Cortex of kidney (tissue), 1 donor: ENCODE data around the gene MACROD2.

Experiments used
- DNase-seq: peaks from one replicate; lab custom pipeline; 2025; lab: John Stamatoyannopoulos, UW

Gene MACROD2

GRCh38 chr20:15742087-15742486, 1746.8 kb downstream of the MACROD2 start:
- no peak for DNase-seq

- no peak for DNase-seq
Measured at GRCh38 chr20:15742627-15743026, 1747.3 kb downstream of the MACROD2 start.

DNA sequence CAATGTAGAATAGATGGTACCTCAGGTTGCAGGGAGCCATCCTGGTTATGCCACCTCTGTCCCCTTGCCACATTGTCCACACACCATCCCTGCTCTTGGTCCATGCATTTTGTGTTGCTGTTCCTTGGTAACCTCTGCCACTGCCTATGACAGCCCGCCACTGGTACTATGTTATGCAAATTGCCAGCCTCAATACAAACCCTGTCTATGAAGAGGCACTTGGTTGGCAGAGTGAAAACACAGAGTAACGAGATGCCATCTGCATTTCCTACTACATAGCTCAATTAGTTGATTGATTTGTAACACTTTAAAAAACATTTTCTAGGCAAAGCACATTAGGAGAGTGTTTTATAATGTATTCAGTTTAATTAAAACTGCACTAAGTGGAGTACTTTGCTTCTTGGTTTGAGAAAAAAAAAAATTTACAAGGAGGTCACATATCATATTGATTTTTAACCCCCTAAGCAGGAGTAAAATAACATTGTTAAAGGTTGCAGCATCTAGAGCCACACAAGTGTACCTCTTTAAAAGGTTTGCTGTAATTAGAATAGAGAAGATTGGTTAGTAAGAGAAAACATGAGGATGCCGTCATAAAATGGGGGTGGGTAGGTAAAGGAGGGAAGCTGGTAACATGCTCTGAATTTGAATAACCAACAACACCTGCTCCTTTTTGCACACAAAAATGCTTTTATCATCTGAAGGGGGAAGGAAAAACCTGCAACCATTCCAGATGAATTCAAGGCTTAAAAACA, 1760.9 kb downstream of the MACROD2 start:
- DNase-seq, result no peak

DNA sequence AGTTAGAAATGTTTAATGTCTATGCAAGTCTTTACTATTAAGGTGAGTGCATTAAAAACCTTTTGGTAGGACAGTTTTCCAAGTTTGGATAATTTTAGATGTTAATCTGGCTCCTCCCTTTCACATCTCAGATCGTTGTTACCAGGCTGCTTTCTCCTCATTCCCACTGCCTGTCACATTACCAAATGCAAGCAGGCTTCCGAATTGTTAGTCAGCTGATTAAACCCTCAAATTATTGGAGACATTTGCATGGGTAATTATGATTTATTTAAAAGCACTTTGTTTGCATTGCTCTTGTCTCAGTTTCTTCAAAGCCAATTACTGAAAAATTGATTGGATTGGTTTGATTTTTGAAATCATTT, 1761.4 kb downstream of the MACROD2 start:
- no peak for DNase-seq

DNA sequence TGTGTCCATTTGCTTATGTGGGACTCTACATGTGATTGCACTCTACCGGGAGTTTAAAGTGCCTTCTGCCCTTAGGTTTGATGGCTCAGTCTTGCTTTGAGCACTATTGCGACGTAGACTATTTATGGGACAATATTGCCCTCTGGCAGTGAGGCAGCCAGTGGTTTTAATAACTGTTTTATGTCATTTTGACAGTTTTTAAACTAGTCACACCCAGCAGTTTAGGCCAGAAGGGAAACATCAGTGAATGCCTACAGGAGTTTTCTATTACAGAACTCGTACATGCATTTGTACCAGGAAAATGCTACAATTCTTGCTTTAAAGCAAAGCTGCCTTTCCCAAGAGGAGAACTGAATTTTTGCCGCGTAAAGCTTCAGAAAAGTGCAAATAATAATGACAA, 1764.3 kb downstream of the MACROD2 start:
- DNase-seq, result no peak

DNA sequence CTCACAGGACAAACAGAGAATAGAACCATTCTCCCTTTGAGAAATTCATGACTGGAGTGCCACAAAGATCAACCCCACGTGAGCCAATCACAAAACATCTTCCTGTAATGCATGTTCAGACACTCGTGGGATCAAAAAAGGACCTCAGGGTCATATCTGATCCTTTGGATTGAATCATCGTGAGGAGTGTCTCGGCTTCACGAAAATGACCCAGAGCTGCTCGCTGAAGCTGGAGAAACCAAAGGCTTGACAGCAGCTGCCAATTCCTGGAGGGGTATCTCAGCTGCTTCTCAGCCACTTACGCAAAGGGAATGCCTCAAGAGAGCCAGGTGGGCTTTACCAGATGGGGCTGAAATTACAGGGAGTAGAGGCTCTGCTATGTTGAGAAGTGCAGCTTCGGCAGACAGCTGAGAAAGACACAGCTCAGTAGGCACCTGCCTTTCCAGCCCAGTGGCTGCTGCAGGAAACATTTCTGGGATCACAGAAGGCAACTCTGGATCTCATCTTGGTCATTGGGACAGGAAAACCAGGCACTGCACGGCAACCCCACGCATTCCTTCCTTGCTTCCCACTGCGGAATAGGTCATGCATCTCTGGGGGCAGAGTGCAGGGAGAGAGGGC, 1764.8 kb downstream of the MACROD2 start:
- DNase-seq, result no peak

DNA sequence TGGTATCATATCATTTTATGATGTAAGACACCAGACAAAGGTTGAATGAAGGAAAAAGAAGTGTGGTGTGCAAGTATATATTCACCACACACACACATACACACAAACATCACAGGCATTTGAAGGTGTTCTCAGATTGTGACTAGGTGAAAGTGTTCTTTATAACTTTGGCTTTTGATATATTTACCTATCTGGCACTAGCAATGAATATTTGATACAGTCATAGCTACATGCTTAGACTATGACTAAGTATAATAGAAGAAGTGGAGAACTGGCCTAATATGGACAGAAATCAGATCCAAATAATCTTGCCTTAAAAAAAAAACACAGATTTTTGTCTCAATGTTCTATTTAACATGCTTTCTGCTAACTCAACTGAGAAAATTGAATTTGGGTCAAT, 1768.0 kb downstream of the MACROD2 start:
- no peak for DNase-seq

DNA sequence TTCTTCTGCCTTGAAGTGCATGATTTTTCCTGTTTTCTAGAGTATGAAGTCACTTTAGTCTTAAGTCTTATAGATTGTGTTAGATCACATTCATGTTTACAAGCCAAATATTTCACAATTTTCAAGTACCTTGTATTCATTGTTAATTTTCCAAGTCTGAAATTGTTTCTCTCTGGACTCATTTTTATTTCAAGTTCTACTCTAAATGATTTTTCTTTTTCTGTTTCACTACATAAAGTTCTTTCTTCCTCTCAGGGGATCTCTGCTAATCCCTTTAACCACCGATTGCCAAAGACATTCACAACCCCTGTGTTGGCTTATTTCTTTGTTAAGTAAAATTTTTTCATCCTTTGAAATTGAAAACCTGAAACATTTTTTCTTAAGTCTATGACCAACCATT, 1772.3 kb downstream of the MACROD2 start:
- DNase-seq, result no peak

DNA sequence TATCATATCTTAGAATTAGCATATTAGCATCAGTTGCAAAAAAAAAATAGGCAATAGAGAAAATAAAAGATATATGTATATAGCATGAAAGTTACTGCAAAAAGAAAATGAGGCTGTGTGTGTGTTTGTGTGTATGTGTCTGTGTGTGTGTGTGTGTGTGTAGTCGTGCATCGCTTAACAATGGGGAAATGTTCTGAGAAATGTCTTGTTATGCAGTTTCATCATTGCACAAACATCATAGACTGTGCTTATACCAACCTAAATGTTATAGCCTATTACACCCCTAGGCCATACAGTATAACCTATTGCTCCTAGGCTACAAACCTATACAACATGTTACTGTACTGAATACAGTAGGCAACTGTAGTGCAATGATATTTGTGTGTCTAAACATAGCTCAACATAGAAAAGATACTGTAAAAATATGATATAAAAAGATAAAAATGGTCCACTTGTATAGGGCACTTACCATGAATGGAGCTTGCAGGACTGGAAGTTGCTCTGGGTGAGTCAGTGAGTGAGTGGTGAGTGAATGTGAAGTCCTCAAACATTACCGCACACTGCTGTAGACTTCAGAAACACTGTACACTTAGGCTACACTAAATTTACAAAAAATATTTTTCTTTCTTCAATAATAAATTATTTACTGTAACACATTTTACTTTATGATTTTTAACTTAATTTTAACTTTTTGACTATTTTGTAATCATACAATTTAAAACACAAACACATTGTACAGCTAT, 1772.9 kb downstream of the MACROD2 start:
- no peak for DNase-seq

- DNase-seq, result no peak
Measured at GRCh38 chr20:15772826-15773225, 1777.5 kb downstream of the MACROD2 start.

GRCh38 chr20:15774926-15775325, 1779.6 kb downstream of the MACROD2 start:
- DNase-seq, result no peak

DNA sequence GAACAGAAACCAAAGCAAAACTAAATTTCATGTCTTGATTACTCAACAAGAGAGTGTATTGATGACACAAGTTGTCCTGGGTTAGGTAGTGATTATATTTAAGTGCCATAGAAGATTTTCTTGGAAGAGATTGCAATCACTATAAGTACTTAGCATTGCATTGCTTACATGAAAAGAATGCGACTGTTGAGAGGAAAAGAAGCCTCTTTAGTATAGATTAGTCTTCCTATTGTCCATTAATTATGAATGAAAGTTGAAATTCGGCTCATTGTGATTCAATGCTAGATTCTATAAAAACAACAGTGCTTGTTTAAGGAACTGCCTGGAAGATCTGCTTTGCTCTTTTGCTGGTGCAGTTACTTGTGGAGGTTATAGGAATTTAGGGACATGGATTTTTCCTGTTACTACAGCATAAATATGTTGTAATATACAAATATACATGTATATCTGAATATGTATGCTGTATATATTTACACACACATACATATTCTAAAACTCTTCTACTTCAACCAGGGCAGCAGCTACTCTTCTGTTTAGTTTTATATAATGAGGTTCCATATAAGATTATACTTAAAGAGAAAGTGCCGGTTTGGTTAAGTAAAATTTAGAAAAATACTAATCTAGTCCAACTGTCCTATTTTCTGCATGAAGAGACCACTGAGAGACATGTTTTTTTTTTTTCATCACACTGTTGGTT, 1781.6 kb downstream of the MACROD2 start:
- no peak for DNase-seq

DNA sequence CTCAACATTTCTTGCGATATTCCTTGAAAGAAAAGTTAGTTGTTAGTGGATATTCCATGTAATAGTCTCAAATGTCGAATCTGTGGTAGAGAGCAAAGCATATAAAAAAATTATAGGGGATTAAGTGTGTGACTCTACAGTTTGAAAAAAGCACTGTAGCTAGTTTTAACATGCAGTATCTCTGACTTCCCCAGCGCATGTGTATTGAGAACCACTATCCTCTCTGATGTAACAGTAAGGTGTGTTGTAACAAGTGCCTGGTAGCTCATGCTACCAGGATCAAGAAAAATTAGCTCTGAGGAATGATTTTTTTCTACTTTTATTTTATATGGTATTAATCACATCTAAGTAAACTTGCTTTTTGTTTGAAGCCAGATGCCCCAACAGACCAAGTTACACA, 1788.7 kb downstream of the MACROD2 start:
- DNase-seq, result no peak

DNA sequence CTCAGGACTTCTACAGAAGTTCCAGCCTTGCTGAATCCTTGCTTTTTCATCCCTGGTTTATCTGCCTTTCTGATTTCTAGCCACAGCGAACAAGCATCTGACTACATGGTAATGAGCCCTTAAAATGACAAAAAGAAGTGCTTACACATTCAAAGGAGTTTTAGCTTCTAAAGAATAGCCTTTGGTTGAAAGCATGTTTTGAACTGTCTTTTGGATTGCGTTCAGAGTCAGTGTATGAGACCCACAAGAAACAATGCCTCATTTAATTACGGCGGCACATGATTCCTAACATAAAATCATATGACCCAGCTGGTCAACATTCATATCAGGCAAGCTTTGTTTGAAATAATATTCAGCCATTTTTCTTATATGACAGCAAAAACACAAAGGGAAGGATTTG, 1793.8 kb downstream of the MACROD2 start:
- no peak for DNase-seq

GRCh38 chr20:15792855-15793254, 1797.5 kb downstream of the MACROD2 start:
- DNase-seq, result no peak

- no peak for DNase-seq
Measured at GRCh38 chr20:15794409-15794808, 1799.1 kb downstream of the MACROD2 start.

DNA sequence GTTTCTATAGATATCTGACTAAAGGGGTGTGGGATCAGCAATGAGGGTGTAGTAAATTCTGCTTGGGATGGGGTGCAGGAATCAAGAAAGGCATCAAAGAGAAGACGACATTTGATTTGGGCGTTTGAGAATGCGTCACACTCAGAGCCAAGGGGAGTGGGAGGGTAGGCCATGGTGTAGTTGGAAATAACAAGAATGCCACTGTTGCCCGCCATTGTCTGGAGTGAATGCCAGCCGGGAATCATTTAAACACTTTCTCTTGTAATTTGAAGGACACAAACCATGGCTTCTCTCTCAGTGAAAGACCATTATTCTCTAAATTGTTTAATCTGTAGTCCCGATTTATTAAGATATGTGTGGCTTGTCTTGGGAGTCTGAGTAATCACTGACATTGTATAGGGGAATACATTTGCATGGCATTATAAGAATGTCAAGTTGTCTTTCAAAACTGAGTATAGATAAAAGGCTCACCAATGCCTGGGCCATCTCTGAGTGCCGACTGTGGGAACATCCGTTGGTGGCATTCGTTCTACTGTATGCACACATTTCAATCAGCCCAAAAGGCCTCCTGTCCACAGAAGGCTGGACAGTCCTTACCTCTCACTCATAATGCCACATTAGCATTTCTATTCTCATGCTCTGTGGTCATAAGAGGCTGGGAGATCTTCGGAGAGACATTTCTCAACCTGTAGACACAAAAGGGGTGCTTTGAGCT, 1800.1 kb downstream of the MACROD2 start:
- DNase-seq, result no peak

- no peak for DNase-seq
Measured at GRCh38 chr20:15799871-15800270, 1804.6 kb downstream of the MACROD2 start.

DNA sequence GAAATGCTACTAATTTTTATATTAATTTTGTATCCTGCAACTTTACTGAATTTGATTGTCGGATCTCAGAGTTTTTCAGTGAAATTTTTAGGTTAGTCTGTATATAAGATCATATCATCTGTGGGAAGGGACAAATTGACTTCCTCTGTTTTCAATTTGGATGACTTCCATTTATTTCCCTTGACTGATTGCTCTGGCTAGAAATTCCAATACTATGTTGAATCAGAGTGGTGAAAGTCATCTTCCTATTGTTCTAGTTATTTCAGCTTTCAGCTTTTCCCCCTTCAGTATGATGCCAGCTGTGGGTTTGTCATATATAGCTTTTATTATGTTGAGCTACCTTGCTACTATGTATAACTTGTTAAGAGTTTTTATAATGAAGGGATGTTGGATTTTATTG, 1806.7 kb downstream of the MACROD2 start:
- no peak for DNase-seq

GRCh38 chr20:15805154-15805553, 1809.8 kb downstream of the MACROD2 start:
- no peak for DNase-seq

DNA sequence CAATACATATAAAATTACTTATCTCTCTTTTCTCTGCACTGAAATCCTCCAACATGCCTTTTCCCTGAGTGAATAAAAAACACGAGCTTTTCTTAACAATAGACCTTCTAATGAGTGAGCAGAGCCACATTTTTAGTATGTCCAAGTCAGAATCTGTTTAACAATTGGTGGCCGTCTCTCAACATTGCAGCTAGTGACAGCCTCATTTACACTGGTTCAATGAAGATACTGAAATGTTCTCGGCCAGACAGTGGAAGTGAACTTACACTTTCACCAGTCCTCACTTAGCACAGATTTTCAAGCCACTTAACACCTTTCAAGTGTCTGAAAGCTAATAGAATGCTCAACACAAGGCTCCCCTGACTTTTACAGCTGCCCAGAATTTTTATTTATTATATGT, 1810.8 kb downstream of the MACROD2 start:
- DNase-seq, result no peak

GRCh38 chr20:15807271-15807670, 1812.0 kb downstream of the MACROD2 start:
- DNase-seq, result no peak
